ENCODE measurements around the gene PSMG2. TPM values are rescaled to one million over a fixed set of nuclear protein-coding genes. Genes with fewer than 3 reads are reported as not detected.

PSMG2 gene
- polyA plus RNA-seq, 1 donor: 81.6 TPM

GRCh38 chr18:12668041-12668440, 34.8 kb upstream of the PSMG2 start:
- Histone ChIP-seq H3K4me3 (ENCODE audit: low read length) (no peak overlapping the region), H3K36me3 (ENCODE audit: control insufficient read depth, insufficient read depth, low read length) (no peaks in the 10 kb centered on the region), H3K27me3 (ENCODE audit: control insufficient read depth, insufficient read depth, low read length) (no peaks in the 10 kb centered on the region), H3K9me3 (ENCODE audit: control insufficient read depth, low read depth, low read length) (no peaks in the 10 kb centered on the region), H3K27ac (ENCODE audit: low read length) (no peak overlapping the region), H3K4me1 (ENCODE audit: control insufficient read depth, insufficient read depth, low read length) (no peaks in the 10 kb centered on the region)
- WGBS (ENCODE audit: insufficient coverage, low lambda C conversion rate): no CpG with 5 or more reads among the region's 5 CpGs
- DNase-seq: no peak

GRCh38 chr18:12679183-12679786, 23.6 kb upstream of the PSMG2 start:
- WGBS (ENCODE audit: insufficient coverage, low lambda C conversion rate): 80% methylated on average over 2 of the region's 8 CpGs
- peaks cover 25% of the 10 kb centered on the region for H3K36me3 ChIP-seq (ENCODE audit: control insufficient read depth, insufficient read depth, low read length)
- H3K4me1 ChIP-seq (ENCODE audit: control insufficient read depth, insufficient read depth, low read length): no peaks in the 10 kb centered on the region
- no peak overlapping the region for H3K4me3 ChIP-seq (ENCODE audit: low read length)
- H3K9me3 ChIP-seq (ENCODE audit: control insufficient read depth, low read depth, low read length): no peaks in the 10 kb centered on the region
- peak overlapping the region; percentile 27 for H3K27ac ChIP-seq (ENCODE audit: low read length)
- H3K27me3 ChIP-seq (ENCODE audit: control insufficient read depth, insufficient read depth, low read length): no peaks in the 10 kb centered on the region
- peak in 1 of 2 donors; percentile 22 for DNase-seq

- no peak overlapping the region for H3K27ac ChIP-seq (ENCODE audit: low read length)
- no peaks in the 10 kb centered on the region for H3K9me3 ChIP-seq (ENCODE audit: control insufficient read depth, low read depth, low read length)
- peaks cover 6% of the 10 kb centered on the region for H3K36me3 ChIP-seq (ENCODE audit: control insufficient read depth, insufficient read depth, low read length)
- no CpG with 5 or more reads among the region's 3 CpGs for WGBS (ENCODE audit: insufficient coverage, low lambda C conversion rate)
- no peaks in the 10 kb centered on the region for H3K27me3 ChIP-seq (ENCODE audit: control insufficient read depth, insufficient read depth, low read length)
- DNase-seq: no peak
- H3K4me1 ChIP-seq (ENCODE audit: control insufficient read depth, insufficient read depth, low read length): no peaks in the 10 kb centered on the region
- no peak overlapping the region for H3K4me3 ChIP-seq (ENCODE audit: low read length)
Observed at GRCh38 chr18:12686100-12686499, 16.7 kb upstream of the PSMG2 start.

GRCh38 chr18:12689256-12689850, 13.5 kb upstream of the PSMG2 start:
- DNase-seq: no peak
- no peaks in the 10 kb centered on the region for H3K4me1 ChIP-seq (ENCODE audit: control insufficient read depth, insufficient read depth, low read length)
- H3K4me3 ChIP-seq (ENCODE audit: low read length): no peak overlapping the region
- peaks cover 9% of the 10 kb centered on the region for H3K36me3 ChIP-seq (ENCODE audit: control insufficient read depth, insufficient read depth, low read length)
- whole genome bisulfite sequencing (ENCODE audit: insufficient coverage, low lambda C conversion rate): 81% methylated on average over 3 of the region's 4 CpGs
- H3K27me3 ChIP-seq (ENCODE audit: control insufficient read depth, insufficient read depth, low read length): no peaks in the 10 kb centered on the region
- H3K9me3 ChIP-seq (ENCODE audit: control insufficient read depth, low read depth, low read length): no peaks in the 10 kb centered on the region
- H3K27ac ChIP-seq (ENCODE audit: low read length): no peak overlapping the region

- H3K4me3 ChIP-seq (ENCODE audit: low read length): no peak overlapping the region
- no peaks in the 10 kb centered on the region for H3K4me1 ChIP-seq (ENCODE audit: control insufficient read depth, insufficient read depth, low read length)
- H3K27me3 ChIP-seq (ENCODE audit: control insufficient read depth, insufficient read depth, low read length): no peaks in the 10 kb centered on the region
- no peak overlapping the region for H3K27ac ChIP-seq (ENCODE audit: low read length)
- WGBS (ENCODE audit: insufficient coverage, low lambda C conversion rate): no CpG with 5 or more reads among the region's 9 CpGs
- H3K9me3 ChIP-seq (ENCODE audit: control insufficient read depth, low read depth, low read length): no peaks in the 10 kb centered on the region
- peaks cover 11% of the 10 kb centered on the region for H3K36me3 ChIP-seq (ENCODE audit: control insufficient read depth, insufficient read depth, low read length)
- DNase-seq: peak; percentile 9 to 31
Observed at GRCh38 chr18:12692206-12692605, 10.6 kb upstream of the PSMG2 start.

GRCh38 chr18:12694032-12694431, 8.8 kb upstream of the PSMG2 start:
- H3K36me3 ChIP-seq (ENCODE audit: control insufficient read depth, insufficient read depth, low read length): peaks cover 14% of the 10 kb centered on the region
- H3K9me3 ChIP-seq (ENCODE audit: control insufficient read depth, low read depth, low read length): no peaks in the 10 kb centered on the region
- no peak overlapping the region for H3K27ac ChIP-seq (ENCODE audit: low read length)
- no peaks in the 10 kb centered on the region for H3K4me1 ChIP-seq (ENCODE audit: control insufficient read depth, insufficient read depth, low read length)
- no CpG with 5 or more reads among the region's 2 CpGs for WGBS (ENCODE audit: insufficient coverage, low lambda C conversion rate)
- H3K27me3 ChIP-seq (ENCODE audit: control insufficient read depth, insufficient read depth, low read length): no peaks in the 10 kb centered on the region
- H3K4me3 ChIP-seq (ENCODE audit: low read length): no peak overlapping the region
- no peak for DNase-seq

- DNase-seq: no peak
- Histone ChIP-seq H3K9me3 (ENCODE audit: control insufficient read depth, low read depth, low read length) (no peaks in the 10 kb centered on the region), H3K4me1 (ENCODE audit: control insufficient read depth, insufficient read depth, low read length) (peaks cover 5% of the 10 kb centered on the region), H3K36me3 (ENCODE audit: control insufficient read depth, insufficient read depth, low read length) (peaks cover 8% of the 10 kb centered on the region), H3K27ac (ENCODE audit: low read length) (no peak overlapping the region), H3K27me3 (ENCODE audit: control insufficient read depth, insufficient read depth, low read length) (no peaks in the 10 kb centered on the region), H3K4me3 (ENCODE audit: low read length) (no peak overlapping the region)
- WGBS (ENCODE audit: insufficient coverage, low lambda C conversion rate): 80% methylated on average over 1 of the region's 2 CpGs
Observed at GRCh38 chr18:12699747-12700146, 3.1 kb upstream of the PSMG2 start.

GRCh38 chr18:12701161-12701560, 1.7 kb upstream of the PSMG2 start:
- DNase-seq: no peak
- H3K9me3 ChIP-seq (ENCODE audit: control insufficient read depth, low read depth, low read length): no peaks in the 10 kb centered on the region
- peak overlapping the region; percentile 95 for H3K4me3 ChIP-seq (ENCODE audit: low read length)
- no peaks in the 10 kb centered on the region for H3K27me3 ChIP-seq (ENCODE audit: control insufficient read depth, insufficient read depth, low read length)
- H3K27ac ChIP-seq (ENCODE audit: low read length): no peak overlapping the region
- whole genome bisulfite sequencing (ENCODE audit: insufficient coverage, low lambda C conversion rate): no CpG with 5 or more reads among the region's 3 CpGs
- H3K36me3 ChIP-seq (ENCODE audit: control insufficient read depth, insufficient read depth, low read length): peaks cover 8% of the 10 kb centered on the region
- H3K4me1 ChIP-seq (ENCODE audit: control insufficient read depth, insufficient read depth, low read length): peaks cover 5% of the 10 kb centered on the region

GRCh38 chr18:12703096-12703567, 290 bp downstream of the PSMG2 start:
- DNase-seq: no peak
- Histone ChIP-seq H3K36me3 (ENCODE audit: control insufficient read depth, insufficient read depth, low read length) (peaks cover 20% of the 10 kb centered on the region), H3K4me1 (ENCODE audit: control insufficient read depth, insufficient read depth, low read length) (peaks cover 5% of the 10 kb centered on the region), H3K27me3 (ENCODE audit: control insufficient read depth, insufficient read depth, low read length) (no peaks in the 10 kb centered on the region), H3K4me3 (ENCODE audit: low read length) (peak overlapping the region; percentile 95), H3K9me3 (ENCODE audit: control insufficient read depth, low read depth, low read length) (no peaks in the 10 kb centered on the region), H3K27ac (ENCODE audit: low read length) (peak overlapping the region; percentile 86)
- 0% methylated on average over 4 of the region's 28 CpGs for WGBS (ENCODE audit: insufficient coverage, low lambda C conversion rate)

GRCh38 chr18:12703664-12704063, 822 bp downstream of the PSMG2 start:
- H3K4me1 ChIP-seq (ENCODE audit: control insufficient read depth, insufficient read depth, low read length): peaks cover 5% of the 10 kb centered on the region
- peak overlapping the region; percentile 95 for H3K4me3 ChIP-seq (ENCODE audit: low read length)
- peaks cover 19% of the 10 kb centered on the region for H3K36me3 ChIP-seq (ENCODE audit: control insufficient read depth, insufficient read depth, low read length)
- peak in 1 of 2 donors; percentile 8 for DNase-seq
- H3K9me3 ChIP-seq (ENCODE audit: control insufficient read depth, low read depth, low read length): no peaks in the 10 kb centered on the region
- no CpG with 5 or more reads among the region's 2 CpGs for WGBS (ENCODE audit: insufficient coverage, low lambda C conversion rate)
- H3K27ac ChIP-seq (ENCODE audit: low read length): peak overlapping the region; percentile 86
- no peaks in the 10 kb centered on the region for H3K27me3 ChIP-seq (ENCODE audit: control insufficient read depth, insufficient read depth, low read length)

GRCh38 chr18:12711446-12711845, 8.6 kb downstream of the PSMG2 start:
- Histone ChIP-seq H3K4me3 (ENCODE audit: low read length) (no peak overlapping the region), H3K9me3 (ENCODE audit: control insufficient read depth, low read depth, low read length) (no peaks in the 10 kb centered on the region), H3K36me3 (ENCODE audit: control insufficient read depth, insufficient read depth, low read length) (peaks cover 52% of the 10 kb centered on the region), H3K27me3 (ENCODE audit: control insufficient read depth, insufficient read depth, low read length) (no peaks in the 10 kb centered on the region), H3K4me1 (ENCODE audit: control insufficient read depth, insufficient read depth, low read length) (no peaks in the 10 kb centered on the region), H3K27ac (ENCODE audit: low read length) (no peak overlapping the region)
- no peak for DNase-seq
- no CpG with 5 or more reads among the region's 5 CpGs for WGBS (ENCODE audit: insufficient coverage, low lambda C conversion rate)

All from large intestine (tissue), 3 donors.